SK-N-SH treated with all-trans-retinoic acid at 6 μM for 48 hours (cell line): Measurements from ENCODE around the gene PPP1R17.

Source experiments
- ATAC-seq: fragments of 200-7000 bp; cut with Tn5 transposase; 3 replicates; pipeline ENCODE4 v1.9.1; 2020; ENCODE audit warnings: mild to moderate bottlenecking, moderate library complexity
- BACH2 ChIP-seq: fragments of 250-450 bp; sonication (Bioruptor Pico); IDR thresholded peaks from 2 replicates; pipeline ENCODE4 v1.9.0; 2021; ENCODE audit warnings: mild to moderate bottlenecking, borderline replicate concordance
- CREB5 ChIP-seq: fragments of 250-450 bp; sonication (Bioruptor Pico); IDR thresholded peaks from 2 replicates; pipeline ENCODE4 v1.5.1; 2020; ENCODE audit warnings: low read depth, mild to moderate bottlenecking, moderate library complexity
- CSRNP3 ChIP-seq: fragments of 250-450 bp; sonication (Bioruptor Pico); IDR thresholded peaks from 2 replicates; pipeline ENCODE4 v1.5.1; 2021; ENCODE audit warnings: mild to moderate bottlenecking, moderate library complexity
- ESRRG ChIP-seq: fragments of 250-450 bp; sonication (Bioruptor Pico); IDR thresholded peaks from 2 replicates; pipeline ENCODE4 v1.6.1; 2021; ENCODE audit warnings: mild to moderate bottlenecking
- PATZ1 ChIP-seq: fragments of 250-450 bp; sonication (Bioruptor Pico); IDR thresholded peaks from 2 replicates; pipeline ENCODE4 v1.8.0; 2020; ENCODE audit warnings: mild to moderate bottlenecking, moderate library complexity, borderline replicate concordance
- POU6F1 ChIP-seq: fragments of 250-450 bp; sonication (Bioruptor Pico); IDR thresholded peaks from 2 replicates; pipeline ENCODE4 v1.8.0; 2021; ENCODE audit warnings: low read depth, mild to moderate bottlenecking, moderate library complexity, borderline replicate concordance
- PPARA ChIP-seq: fragments of 250-450 bp; sonication (Bioruptor Pico); IDR thresholded peaks from 2 replicates; pipeline ENCODE4 v1.5.0; 2020; ENCODE audit warnings: mild to moderate bottlenecking, borderline replicate concordance
- RARB ChIP-seq: fragments of 250-450 bp; sonication (Bioruptor Pico); IDR thresholded peaks from 2 replicates; pipeline ENCODE4 v1.8.0; 2021; ENCODE audit warnings: mild to moderate bottlenecking, moderate library complexity
- SNAI2 ChIP-seq: fragments of 250-450 bp; sonication (Bioruptor Pico); IDR thresholded peaks from 2 replicates; pipeline ENCODE4 v1.5.0; 2020; ENCODE audit warnings: mild to moderate bottlenecking, moderate library complexity
- TCF4 ChIP-seq: fragments of 250-450 bp; sonication (Bioruptor Pico); IDR thresholded peaks from 2 replicates; pipeline ENCODE4 v1.8.0; 2021; ENCODE audit warnings: mild to moderate bottlenecking, moderate library complexity, borderline replicate concordance
- TOX ChIP-seq: fragments of 250-450 bp; sonication (Bioruptor Pico); IDR thresholded peaks from 2 replicates; pipeline ENCODE4 v1.8.0; 2021; ENCODE audit warnings: mild to moderate bottlenecking, moderate library complexity, borderline replicate concordance
- TSHZ2 ChIP-seq: fragments of 250-450 bp; sonication (Bioruptor Pico); IDR thresholded peaks from 2 replicates; pipeline ENCODE4 v1.5.0; 2020; ENCODE audit warnings: mild to moderate bottlenecking, moderate library complexity
- ZFP3 ChIP-seq: fragments of 250-450 bp; sonication (Bioruptor Pico); IDR thresholded peaks from 2 replicates; pipeline ENCODE4 v1.5.0; 2020; ENCODE audit warnings: mild to moderate bottlenecking, moderate library complexity
- ZFP30 ChIP-seq: fragments of 450-650 bp; formaldehyde crosslinking; IDR thresholded peaks from 2 replicates; pipeline ENCODE4 v1.5.0; 2022; ENCODE audit warnings: mild to moderate bottlenecking, moderate library complexity
- ZNF565 ChIP-seq: fragments of 450-650 bp; formaldehyde crosslinking; conservative IDR thresholded peaks from 2 replicates; pipeline ENCODE4 v1.5.0; 2020; ENCODE audit warnings: low read depth, mild to moderate bottlenecking, moderate library complexity
- ZNF70 ChIP-seq: fragments of 450-650 bp; formaldehyde crosslinking; IDR thresholded peaks from 2 replicates; pipeline ENCODE4 v1.5.0; 2020; ENCODE audit warnings: mild to moderate bottlenecking, moderate library complexity

PPP1R17 gene

GRCh38 chr7:31692871-31693270, 5.9 kb downstream of the PPP1R17 start (continued):
- no peak for TF ChIP-seq PPARA (CRISPR knock-in tag)
- TF ChIP-seq, all 23 proteins: peak for 0

GRCh38 chr7:31695859-31696614, 9.0 kb downstream of the PPP1R17 start:
- ATAC-seq = no peak

GRCh38 chr7:31699050-31699449, 12.0 kb downstream of the PPP1R17 start:
- TF ChIP-seq PATZ1 (CRISPR knock-in tag) = no peak
- no peak for TF ChIP-seq TCF4
- TF ChIP-seq ZNF70 (CRISPR knock-in tag) = no peak
- no peak for ATAC-seq

More at GRCh38 chr7:31695859-31696614, 9.0 kb downstream of the PPP1R17 start:
- TF ChIP-seq BACH2 (CRISPR knock-in tag) = no peak
- TF ChIP-seq ZFP30 (CRISPR knock-in tag) = no peak
- no peak for TF ChIP-seq SNAI2 (CRISPR knock-in tag)
- TF ChIP-seq RARB = no peak

- no peak for TF ChIP-seq TOX (CRISPR knock-in tag)
- TF ChIP-seq BACH2 (CRISPR knock-in tag) = no peak
- no peak for TF ChIP-seq ZNF70 (CRISPR knock-in tag)
- TF ChIP-seq CREB5 (CRISPR knock-in tag) = no peak
- no peak for TF ChIP-seq TSHZ2 (CRISPR knock-in tag)
- no peak for TF ChIP-seq TCF4
- no peak for TF ChIP-seq ESRRG
- no peak for TF ChIP-seq ZFP3
- TF ChIP-seq CSRNP3 (CRISPR knock-in tag) = no peak
- TF ChIP-seq PATZ1 (CRISPR knock-in tag) = no peak
- no peak for TF ChIP-seq ZFP30 (CRISPR knock-in tag)
- no peak for TF ChIP-seq ZNF565 (CRISPR knock-in tag)
- TF ChIP-seq POU6F1 (CRISPR knock-in tag) = no peak
- no peak for ATAC-seq
These were observed 15.3 kb downstream of the PPP1R17 start for GRCh38 chr7:31702354-31702753.
